CD4-positive, alpha-beta memory T cell (primary cell): ENCODE data around the gene CDCA5. TPM values are rescaled to one million over a fixed set of nuclear protein-coding genes. Genes with fewer than 3 reads are reported as not detected.

Experiments used
- CTCF ChIA-PET: fragments of 350-600 bp; sonication (Branson Sonifier 250); formaldehyde crosslinking; loops from one replicate; lab custom pipeline; 2021; ENCODE audit warnings: inconsistent platforms; ENCODE audit not compliant: partially characterized antibody; lab: Charles Lee
- POLR2A ChIA-PET: fragments of 350-600 bp; sonication (Branson Sonifier 250); formaldehyde crosslinking; loops from one replicate; lab custom pipeline; 2021; ENCODE audit not compliant: partially characterized antibody; lab: Charles Lee
- DNase-seq, 5 donors: peaks; one replicate each; pipeline versions ENCODE4 v3.0.0 to v3.0.0-alpha.2; 2020 to 2022; ENCODE audit warnings: mixed read lengths in 1 of 5
- H3K27ac ChIP-seq: one replicate; pipeline ENCODE4 v1.7.0; 2013; ENCODE audit warnings: low read depth, low read length
- H3K27me3 ChIP-seq: 2 replicates; pipeline ENCODE4 v1.7.0; 2013; ENCODE audit warnings: mild to moderate bottlenecking, low read length, moderate library complexity; ENCODE audit not compliant: insufficient read depth
- H3K36me3 ChIP-seq: 2 replicates; pipeline ENCODE4 v1.7.0; 2013; ENCODE audit warnings: mild to moderate bottlenecking, low read length, moderate library complexity; ENCODE audit not compliant: insufficient read depth
- H3K4me1 ChIP-seq: 2 replicates; pipeline ENCODE4 v1.7.0; 2013; ENCODE audit warnings: mild to moderate bottlenecking, low read length, moderate library complexity; ENCODE audit not compliant: insufficient read depth
- H3K4me3 ChIP-seq, 2 donors: one replicate each; pipeline ENCODE4 v1.7.0; 2013; ENCODE audit warnings: low read length in 2 of 2, mild to moderate bottlenecking in 1 of 2
- H3K9me3 ChIP-seq, 2 donors: one replicate each; pipeline ENCODE4 v1.7.0; 2013; ENCODE audit warnings: low read length in 2 of 2, control low read depth in 1 of 2; ENCODE audit not compliant: control insufficient read depth in 1 of 2
- H3K27ac Mint-ChIP-seq, 7 donors: one replicate each; pipeline ENCODE4 v1.8.0; 2020 to 2021; ENCODE audit warnings: mixed read lengths in 7 of 7, mild to moderate bottlenecking in 6 of 7, inconsistent platforms in 3 of 7, moderate library complexity in 3 of 7
- H3K27me3 Mint-ChIP-seq, 2 donors: one replicate each; pipeline ENCODE4 v1.8.0; 2020 to 2021; ENCODE audit warnings: mixed read lengths in 2 of 2
- H3K36me3 Mint-ChIP-seq, 2 donors: one replicate each; pipeline ENCODE4 v1.8.0; 2020 to 2021; ENCODE audit warnings: mixed read lengths in 2 of 2, inconsistent platforms in 1 of 2, mild to moderate bottlenecking in 1 of 2
- H3K4me1 Mint-ChIP-seq, 4 donors: one replicate each; pipeline ENCODE4 v1.8.0; 2020 to 2021; ENCODE audit warnings: mixed read lengths in 4 of 4, mild to moderate bottlenecking in 1 of 4
- H3K4me3 Mint-ChIP-seq, 8 donors: one replicate each; pipeline ENCODE4 v1.8.0; 2020 to 2021; ENCODE audit warnings: mixed read lengths in 8 of 8, mild to moderate bottlenecking in 7 of 8, moderate library complexity in 6 of 8, inconsistent platforms in 3 of 8
- H3K9me3 Mint-ChIP-seq, 8 donors: one replicate each; pipeline ENCODE4 v1.8.0; 2020 to 2021; ENCODE audit warnings: mixed read lengths in 8 of 8, mild to moderate bottlenecking in 5 of 8, inconsistent platforms in 3 of 8, moderate library complexity in 1 of 8
- intact Hi-C: fragments of 100-400 bp; cut with micrococcal nuclease; formaldehyde crosslinking; loops from one replicate; pipeline ENCODE4 v1.15.1; 2023
- polyA plus RNA-seq, 2 donors: library from polyadenylated mRNA; unstranded; fragments of 300-500 nt; fragmentation: Illumina TruSeq; gene quantifications; one replicate each; pipeline ENCODE4 v1.2.3, GENCODE V29; 2021
- total RNA-seq, 2 experiments: library from RNA; stranded (reverse); gene quantifications; one replicate each; pipeline ENCODE4 v1.2.3, GENCODE V29; 2021

The CDCA5 gene
- under 1 TPM; 0.41 to 0.64 TPM for total RNA-seq
- polyA plus RNA-seq, result under 1 TPM in 1 of 2 donors, not detected in 1; 0.41 TPM

GRCh38 chr11:65083834-65084597 is at the start of gene CDCA5, which contains the start of gene ZFPL1:
TSS of gene CDCA5 (minus strand) at chr11:65084040. CDS start at chr11:65083978, 62 bp downstream.
TSS of gene ZFPL1 (plus strand) at chr11:65084222. CDS start at chr11:65084699, 477 bp downstream.
- H3K9me3 ChIP-seq, result no peaks in the 10 kb centered on the region
- peak within 1 kb of the TSS; percentile 74 to 75 for H3K4me3 ChIP-seq
- H3K36me3 ChIP-seq, result peaks cover 30% of the 10 kb centered on the region
- intact Hi-C loops, result loop anchor here (1.0 kb wide), 8 partner anchors 12 to 306 kb away; partner anchors contain the start of genes FAU, MRPL49, PPP2R5B and SF1
- H3K27me3 Mint-ChIP-seq, result no peaks in the 10 kb centered on the region
- DNase-seq, result peak; percentile 94 to 98 (median 97)
- peak within 1 kb of the TSS; percentile 92 to 96 (median 94) for H3K4me3 Mint-ChIP-seq
- peaks cover 20 to 24% of the 10 kb centered on the region in 2 donors for H3K36me3 Mint-ChIP-seq
- POLR2A ChIA-PET, result interaction anchor here (0.7 to 2.4 kb wide), 8 partner anchors 10 to 196 kb away, joined by 3 to 16 read pairs (median 6); partner anchors contain the start of genes FAU, MRPL49, SAC3D1 and VPS51
- peak within 1 kb of the TSS; percentile 94 for H3K27ac ChIP-seq
- H3K9me3 Mint-ChIP-seq, result peaks cover 0 to 4% (median 0%) of the 10 kb centered on the region in 8 donors
- H3K4me1 Mint-ChIP-seq, result peaks cover 9 to 42% (median 26%) of the 10 kb centered on the region in 4 donors
- peak within 1 kb of the TSS; percentile 97 to 99 (median 98) for H3K27ac Mint-ChIP-seq
- H3K4me1 ChIP-seq, result peaks cover 25% of the 10 kb centered on the region
- CTCF ChIA-PET, result interaction anchor here (1.1 to 1.5 kb wide), 6 partner anchors 11 to 71 kb away, joined by 3 to 5 read pairs (median 4); partner anchors contain the start of genes ARL2 and ZNHIT2
- H3K27me3 ChIP-seq, result no peaks in the 10 kb centered on the region

GRCh38 chr11:65132988-65133700 is 49.3 kb upstream of the CDCA5 start:
- no peaks in the 10 kb centered on the region for H3K27me3 ChIP-seq
- peaks cover 30% of the 10 kb centered on the region for H3K4me1 ChIP-seq
- peak in 4 of 5 donors; percentile 26 to 76 (median 30) for DNase-seq
- Mint-ChIP-seq H3K4me1 (peaks cover 23 to 48% (median 33%) of the 10 kb centered on the region in 4 donors), H3K27me3 (no peaks in the 10 kb centered on the region), H3K27ac (peak overlapping the region; percentile 99 to 100 (median 100)), H3K4me3 (peak overlapping the region; percentile 97 to 100 (median 98)), H3K9me3 (peaks cover 0 to 5% (median 0%) of the 10 kb centered on the region in 8 donors), H3K36me3 (peaks cover 5 to 56% of the 10 kb centered on the region in 2 donors)
- ChIA-PET POLR2A (interaction anchor here (0.8 to 7.5 kb wide), 9 partner anchors 12 to 1986 kb away, joined by 3 to 251 read pairs (median 21); partner anchors contain the start of genes ATG2A, CAPN1, FAU and KDM2A), CTCF (interaction anchor here (2.5 kb wide), 1 partner anchor 21 kb away, joined by 11 read pairs; the partner anchor contains the start of gene TM7SF2)
- peak overlapping the region; percentile 68 to 99 for H3K4me3 ChIP-seq
- peaks cover 45% of the 10 kb centered on the region for H3K36me3 ChIP-seq
- intact Hi-C loops, result loop anchor here (10.0 kb wide), 1 partner anchor 722 kb away; the partner anchor contains the start of gene CFL1
- no peaks in the 10 kb centered on the region for H3K9me3 ChIP-seq
- peak overlapping the region; percentile 99 for H3K27ac ChIP-seq

DNA sequence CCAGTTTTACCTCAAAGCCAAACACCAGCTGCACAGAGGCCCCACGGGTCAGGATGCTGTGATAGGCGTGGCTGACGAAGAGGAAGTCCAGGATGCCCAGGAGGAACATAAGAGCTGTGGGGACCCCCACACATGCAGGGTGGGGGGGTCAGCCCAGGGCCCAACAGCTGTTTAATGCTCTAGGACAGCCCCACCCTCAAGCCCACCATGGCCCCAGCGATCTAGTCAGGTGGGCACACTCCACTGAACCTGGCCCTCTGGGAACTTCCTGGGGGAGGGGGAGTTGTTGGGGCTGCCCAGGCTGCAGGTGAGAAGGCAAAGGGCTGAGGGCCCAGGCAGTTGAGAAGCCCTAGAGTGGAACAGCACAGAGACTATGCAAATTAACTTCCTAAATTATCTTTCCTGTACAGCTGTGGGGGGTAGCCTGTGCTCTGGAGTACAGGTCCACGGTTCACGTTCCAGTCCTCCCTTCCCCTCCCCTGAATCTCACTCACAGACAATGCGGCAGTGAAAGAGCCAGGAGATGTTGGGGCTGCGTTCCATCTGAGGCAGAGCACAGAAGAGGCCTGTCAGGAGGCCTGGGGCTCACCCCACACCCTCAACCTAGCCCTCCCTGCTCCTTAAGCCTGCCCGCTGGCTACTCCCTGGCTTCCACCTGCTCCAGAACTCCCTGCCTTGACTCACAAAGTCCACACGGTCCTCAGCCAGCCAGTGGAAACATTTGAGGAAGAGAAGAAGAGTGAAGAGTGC is 48.6 kb upstream of the CDCA5 start:
- ChIA-PET CTCF (interaction anchor here (0.6 to 1.9 kb wide), 2 partner anchors 9 to 22 kb away, joined by 3 to 6 read pairs; no protein-coding TSS in a partner anchor), POLR2A (interaction anchor here (0.9 to 7.5 kb wide), 5 partner anchors 11 to 216 kb away, joined by 4 to 251 read pairs (median 5); partner anchors contain the start of genes ATG2A, CAPN1, FAU and MRPL49)
- Histone ChIP-seq H3K27me3 (no peaks in the 10 kb centered on the region), H3K9me3 (no peaks in the 10 kb centered on the region), H3K4me3 (no peak overlapping the region), H3K36me3 (peaks cover 51% of the 10 kb centered on the region), H3K27ac (peak overlapping the region; percentile 99), H3K4me1 (peaks cover 30% of the 10 kb centered on the region)
- H3K27ac Mint-ChIP-seq, result peak overlapping the region in 6 of 7 donors; percentile 31 to 100 (median 90)
- H3K36me3 Mint-ChIP-seq, result peaks cover 5 to 61% of the 10 kb centered on the region in 2 donors
- H3K27me3 Mint-ChIP-seq, result no peaks in the 10 kb centered on the region
- H3K9me3 Mint-ChIP-seq, result peaks cover 0 to 5% (median 0%) of the 10 kb centered on the region in 8 donors
- peaks cover 22 to 45% (median 32%) of the 10 kb centered on the region in 4 donors for H3K4me1 Mint-ChIP-seq
- H3K4me3 Mint-ChIP-seq, result peak overlapping the region; percentile 42 to 100 (median 98)
- intact Hi-C loops, result loop anchor here (10.0 kb wide), 1 partner anchor 722 kb away; the partner anchor contains the start of gene CFL1
- no peak for DNase-seq

- Mint-ChIP-seq H3K4me3 (peak overlapping the region in 4 of 8 donors; percentile 9 to 21 (median 12)), H3K9me3 (peaks cover 0 to 5% (median 0%) of the 10 kb centered on the region in 8 donors), H3K36me3 (peaks cover 10 to 65% of the 10 kb centered on the region in 2 donors), H3K27ac (peak overlapping the region in 2 of 7 donors; percentile 31 to 62), H3K27me3 (no peaks in the 10 kb centered on the region), H3K4me1 (peaks cover 20 to 42% (median 32%) of the 10 kb centered on the region in 4 donors)
- POLR2A ChIA-PET, result interaction anchor here (0.9 to 7.5 kb wide), 3 partner anchors 11 to 91 kb away, joined by 4 to 251 read pairs (median 5); partner anchors contain the start of genes FAU, MRPL49, SAC3D1 and TM7SF2
- no peak overlapping the region for H3K27ac ChIP-seq
- intact Hi-C loops, result loop anchor here (10.0 kb wide), 1 partner anchor 723 kb away; the partner anchor contains the start of gene CFL1
- peaks cover 56% of the 10 kb centered on the region for H3K36me3 ChIP-seq
- H3K27me3 ChIP-seq, result no peaks in the 10 kb centered on the region
- H3K9me3 ChIP-seq, result no peaks in the 10 kb centered on the region
- peaks cover 30% of the 10 kb centered on the region for H3K4me1 ChIP-seq
- no peak overlapping the region for H3K4me3 ChIP-seq
- CTCF ChIA-PET, result interaction anchor here (0.6 to 1.9 kb wide), 3 partner anchors 8 to 21 kb away, joined by 3 to 6 read pairs (median 4); partner anchors contain the start of genes FAU and MRPL49
- DNase-seq, result no peak
Measured at GRCh38 chr11:65131895-65132237, 48.0 kb upstream of the CDCA5 start.

DNA sequence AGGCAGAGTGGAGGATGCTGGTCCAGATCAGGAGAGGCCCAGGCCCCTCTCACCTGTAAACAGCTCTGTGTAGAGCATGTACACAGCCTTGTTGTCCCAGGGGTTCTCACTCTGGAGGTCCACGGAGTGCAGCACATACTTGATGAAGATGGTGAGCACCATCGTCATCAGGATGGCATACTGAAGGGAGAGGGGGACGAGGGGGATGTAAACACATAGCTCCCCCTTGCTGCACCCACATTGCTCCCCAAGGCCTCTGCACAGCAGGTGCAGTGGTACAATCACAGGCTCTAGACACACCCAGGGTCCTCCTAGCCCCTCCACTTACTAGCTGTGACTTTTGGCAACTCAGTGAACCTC is 47.6 kb upstream of the CDCA5 start:
- intact Hi-C loops, result loop anchor here (10.0 kb wide), 1 partner anchor 723 kb away; the partner anchor contains the start of gene CFL1
- Histone ChIP-seq H3K27ac (no peak overlapping the region), H3K9me3 (no peaks in the 10 kb centered on the region), H3K4me1 (peaks cover 30% of the 10 kb centered on the region), H3K36me3 (peaks cover 61% of the 10 kb centered on the region), H3K27me3 (no peaks in the 10 kb centered on the region), H3K4me3 (no peak overlapping the region)
- Mint-ChIP-seq H3K4me3 (peak overlapping the region in 2 of 8 donors; percentile 39 to 42), H3K27ac (peak overlapping the region in 3 of 7 donors; percentile 46 to 71 (median 62)), H3K4me1 (peaks cover 17 to 38% (median 29%) of the 10 kb centered on the region in 4 donors), H3K27me3 (no peaks in the 10 kb centered on the region), H3K9me3 (peaks cover 0 to 6% (median 0%) of the 10 kb centered on the region in 8 donors), H3K36me3 (peaks cover 15 to 70% of the 10 kb centered on the region in 2 donors)
- ChIA-PET CTCF (interaction anchor here (1.2 to 1.9 kb wide), 2 partner anchors 9 to 21 kb away, joined by 4 to 6 read pairs; partner anchors contain the start of genes FAU and MRPL49), POLR2A (interaction anchor here (0.7 to 7.5 kb wide), 4 partner anchors 10 to 90 kb away, joined by 3 to 251 read pairs (median 4); partner anchors contain the start of genes FAU, MRPL49, SAC3D1 and TM7SF2)
- no peak for DNase-seq
